AG08395 (cell line): ENCODE data around the gene TCF25.

Experiments
- DNase-seq: peaks from one replicate; pipeline ENCODE4 v3.0.0; 2012; ENCODE audit warnings: mixed read lengths, low spot score

The TCF25 gene

DNA sequence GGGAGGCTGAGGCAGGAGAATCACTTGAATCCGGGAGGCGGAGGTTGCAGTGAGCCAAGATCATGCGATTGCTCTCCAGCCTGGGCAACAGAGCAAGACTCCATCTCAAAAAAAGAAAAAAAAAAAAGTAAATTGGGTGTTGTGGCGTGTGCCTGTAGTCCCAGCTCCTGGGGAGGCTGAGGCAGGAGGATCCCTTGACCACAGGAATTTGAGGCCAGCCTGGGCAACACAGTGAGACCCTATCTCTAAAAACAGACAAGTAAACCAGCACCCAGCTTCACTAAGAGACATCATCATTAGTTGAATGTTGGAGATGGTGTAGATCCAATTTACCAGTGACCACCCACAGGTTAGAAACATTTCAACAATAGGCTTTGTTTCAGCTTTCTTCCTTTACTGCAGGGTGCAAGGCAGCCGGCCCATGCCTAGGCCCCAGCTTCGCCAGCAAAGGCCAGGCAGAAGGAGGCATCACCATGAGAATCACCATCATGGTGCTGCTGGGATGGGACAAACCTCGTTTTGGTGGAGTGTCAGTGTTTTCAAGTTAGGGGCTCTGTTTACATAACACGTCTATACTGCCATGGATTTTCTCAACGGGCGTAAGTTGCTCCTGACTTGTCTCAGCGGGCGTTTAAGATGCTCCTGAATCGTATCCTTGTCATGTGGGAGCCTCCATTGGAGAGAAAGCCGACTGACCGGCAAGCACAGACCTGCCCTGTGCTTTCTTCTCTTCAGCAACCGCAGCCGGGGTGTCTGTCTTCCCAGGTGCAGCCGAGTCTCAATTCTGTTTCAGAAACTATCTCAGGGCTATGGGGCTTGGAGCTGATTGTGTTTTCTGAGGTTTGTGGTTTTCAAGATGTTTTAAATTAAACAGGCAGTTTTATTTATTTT lies 7.3 kb downstream of the TCF25 start:
- DNase-seq: no peak

DNA sequence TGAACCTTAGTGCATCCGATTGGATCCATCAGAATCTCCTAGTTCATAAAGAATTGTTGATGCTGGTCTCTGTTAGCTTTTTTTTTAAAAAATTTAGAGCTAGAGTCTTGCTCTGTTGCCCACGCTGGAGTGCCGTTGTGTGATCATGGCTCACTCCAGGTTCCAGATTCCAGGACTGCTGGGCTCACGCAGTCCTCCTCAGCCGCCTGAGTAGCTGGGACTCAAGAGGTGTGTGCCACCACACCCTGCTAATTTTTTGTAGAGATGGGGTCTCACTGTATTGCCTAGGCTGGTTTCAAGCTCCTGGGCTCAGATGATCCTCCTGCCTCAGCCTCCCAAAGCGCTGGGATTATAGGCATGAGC lies 8.0 kb downstream of the TCF25 start:
- no peak for DNase-seq

DNA sequence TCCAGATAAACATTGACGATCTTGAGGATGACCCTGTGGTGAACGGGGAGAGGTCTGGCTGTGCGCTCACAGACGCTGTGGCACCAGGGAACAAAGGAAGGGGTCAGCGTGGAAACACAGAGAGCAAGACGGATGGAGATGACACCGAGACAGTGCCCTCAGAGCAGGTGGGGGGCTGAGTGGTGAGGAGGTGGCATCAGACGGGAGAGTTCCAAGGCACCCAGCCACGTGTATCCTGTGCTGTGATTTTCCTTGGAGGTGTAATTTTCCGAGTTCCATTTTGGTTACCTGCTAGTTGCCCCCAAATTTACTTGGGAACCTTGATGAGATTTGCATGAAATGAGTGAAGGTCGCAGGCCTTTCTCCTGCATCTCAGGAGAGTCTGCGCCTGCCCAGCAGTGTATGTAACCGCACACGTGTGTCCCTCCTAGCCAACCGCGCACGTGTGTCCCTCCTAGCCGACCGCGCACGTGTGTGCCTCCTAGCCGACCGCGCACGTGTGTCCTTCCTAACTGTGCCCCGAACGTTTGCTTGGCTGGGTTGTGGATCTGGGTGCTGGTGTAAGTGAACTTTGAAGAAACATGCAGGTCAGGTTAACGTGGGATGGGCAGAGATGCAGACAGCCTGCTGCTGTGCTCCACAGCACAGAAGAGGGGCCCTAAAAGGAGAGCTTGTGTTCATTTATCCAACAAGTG lies 10.1 kb downstream of the TCF25 start:
- no peak for DNase-seq

DNA sequence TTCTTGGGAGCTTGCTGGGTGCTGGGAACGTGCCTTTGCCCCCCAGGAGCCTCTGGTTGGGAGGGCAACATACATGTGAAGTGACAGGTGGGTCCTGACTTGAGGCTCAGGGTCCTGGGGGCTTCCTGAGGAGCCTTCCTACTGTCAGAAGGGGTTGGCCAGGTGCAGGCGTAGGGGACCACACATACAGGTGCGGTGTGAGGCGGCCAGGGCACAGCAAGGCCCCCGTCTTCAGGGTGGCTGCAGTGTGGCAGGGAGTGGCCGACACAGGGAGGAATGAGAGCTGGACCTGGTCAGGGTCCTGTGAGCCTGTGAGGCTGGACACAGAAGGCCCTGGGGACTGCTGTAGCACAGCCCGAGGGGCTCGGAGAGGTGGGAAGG lies 10.6 kb downstream of the TCF25 start:
- no peak for DNase-seq

DNA sequence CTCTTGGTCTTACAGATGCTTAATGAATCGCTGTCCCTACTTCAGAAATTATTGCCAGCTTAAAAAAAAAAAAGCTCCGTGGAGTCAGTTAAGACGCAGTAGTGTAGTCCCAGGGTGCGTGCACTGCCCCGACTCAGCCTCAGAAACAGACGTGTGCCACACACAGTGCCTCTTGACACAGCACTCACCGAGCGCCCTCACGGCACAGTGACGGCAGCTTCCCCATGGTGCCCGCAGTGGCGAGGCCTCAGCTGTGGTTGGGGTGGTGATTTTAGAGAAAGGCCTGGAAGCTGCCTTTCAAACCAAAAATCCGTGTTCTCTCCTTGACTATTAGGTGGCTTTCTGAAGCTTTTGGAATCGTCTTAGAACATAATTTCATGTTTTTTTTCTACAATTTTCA lies 13.9 kb downstream of the TCF25 start:
- DNase-seq: no peak

DNA sequence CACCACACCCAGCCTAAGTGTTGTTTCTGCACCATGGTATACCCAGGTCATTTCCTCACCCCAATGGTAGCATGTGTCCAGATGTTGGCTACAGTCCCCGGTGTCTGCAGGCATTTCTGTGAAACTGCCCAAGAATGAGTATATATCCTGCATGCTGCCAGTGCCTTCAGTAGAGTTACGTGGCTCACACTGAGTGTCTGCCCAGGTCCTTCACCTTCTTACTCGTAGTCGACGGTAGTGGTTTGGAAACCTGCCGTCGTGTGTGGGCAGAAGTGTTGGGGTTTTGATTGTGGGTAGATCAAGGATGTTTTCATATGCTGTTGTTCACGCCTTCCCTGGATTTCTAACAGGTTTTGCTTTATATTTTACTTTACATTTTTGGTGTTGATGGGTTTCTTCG lies 16.8 kb downstream of the TCF25 start:
- DNase-seq: no peak

DNA sequence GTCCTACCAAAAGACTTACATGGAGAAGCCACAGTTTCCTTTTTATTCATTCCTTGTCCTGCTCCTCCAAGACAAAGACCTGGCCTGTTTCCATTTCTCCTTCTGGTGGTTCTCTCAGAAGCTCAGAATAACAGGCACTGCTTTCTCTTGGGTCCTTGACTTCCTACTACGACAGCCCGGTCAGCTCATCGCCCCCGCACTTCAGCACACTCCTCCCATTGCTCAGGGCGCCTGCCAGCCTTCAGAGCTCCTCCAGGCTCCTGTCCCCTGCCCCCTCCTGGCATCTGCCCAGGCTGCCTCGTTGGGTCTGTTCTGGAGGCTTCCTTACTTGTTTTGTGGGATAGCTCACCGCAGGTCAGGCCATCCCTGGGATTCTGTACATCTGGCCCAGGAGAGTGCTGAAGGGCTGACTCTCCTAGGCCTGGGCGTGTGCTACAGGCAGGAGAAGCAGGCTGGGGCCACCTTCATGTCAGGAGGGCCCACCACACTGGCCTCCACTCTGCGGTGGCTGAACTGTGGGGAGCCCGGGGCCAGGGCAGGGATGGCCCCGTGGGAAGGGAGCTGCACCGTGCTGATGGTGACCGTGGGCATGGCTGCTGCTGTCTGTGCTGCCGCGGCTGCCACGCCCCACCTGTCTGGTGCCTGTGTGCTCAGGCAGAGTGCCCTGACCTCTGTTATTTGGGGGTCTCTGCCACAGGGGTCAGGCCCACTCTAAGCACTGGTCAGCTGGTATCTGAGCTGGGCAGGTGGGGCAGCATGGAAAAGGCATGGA lies 17.7 kb downstream of the TCF25 start:
- DNase-seq: no peak

DNA sequence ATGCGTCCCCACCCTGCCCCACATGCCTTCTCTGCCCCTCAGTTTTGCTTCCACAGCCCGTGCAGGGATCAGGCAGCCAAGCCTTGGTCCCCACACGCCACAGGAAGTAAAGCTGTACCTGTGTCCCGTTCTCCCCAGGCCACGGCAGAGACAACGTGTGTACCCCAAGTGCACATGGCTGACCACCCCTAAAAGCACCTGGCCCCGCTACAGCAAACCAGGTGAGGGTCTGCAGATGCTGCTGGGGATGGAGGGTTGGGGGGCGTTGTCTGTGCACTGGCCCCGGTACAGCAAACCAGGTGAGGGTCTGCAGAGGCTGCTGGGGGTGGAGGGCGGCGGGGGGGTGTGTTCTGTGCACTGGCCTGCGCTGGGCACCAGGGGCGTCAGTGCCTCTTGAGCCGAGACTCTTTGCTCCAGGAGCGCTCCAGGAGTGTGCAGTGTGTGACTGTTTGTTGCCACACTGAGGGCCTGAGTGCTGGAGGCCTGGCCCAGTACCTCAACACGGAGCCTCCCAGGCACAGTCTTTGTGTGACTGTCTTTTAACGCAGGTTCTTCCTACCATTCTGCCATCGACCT lies 18.8 kb downstream of the TCF25 start:
- no peak for DNase-seq

DNA sequence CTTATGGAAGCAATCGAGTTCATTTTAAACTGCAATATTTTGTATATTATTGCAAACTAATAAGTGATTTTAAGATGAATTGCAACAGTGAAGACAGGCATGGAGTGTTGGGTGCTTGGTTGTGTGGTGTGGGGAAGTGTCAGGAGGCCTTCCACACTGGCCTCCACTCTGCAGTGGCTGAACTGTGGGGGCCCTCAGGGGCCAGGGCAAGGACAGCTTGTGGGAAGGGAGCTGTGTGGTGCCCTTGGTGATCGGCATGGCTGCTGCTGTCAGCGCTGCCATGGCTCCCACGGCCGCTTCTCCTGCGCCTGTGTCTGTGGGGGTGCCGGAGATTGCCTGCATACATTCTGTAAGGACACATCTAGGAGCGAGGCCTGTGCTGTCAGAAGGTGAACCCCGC lies 19.2 kb downstream of the TCF25 start:
- no peak for DNase-seq

DNA sequence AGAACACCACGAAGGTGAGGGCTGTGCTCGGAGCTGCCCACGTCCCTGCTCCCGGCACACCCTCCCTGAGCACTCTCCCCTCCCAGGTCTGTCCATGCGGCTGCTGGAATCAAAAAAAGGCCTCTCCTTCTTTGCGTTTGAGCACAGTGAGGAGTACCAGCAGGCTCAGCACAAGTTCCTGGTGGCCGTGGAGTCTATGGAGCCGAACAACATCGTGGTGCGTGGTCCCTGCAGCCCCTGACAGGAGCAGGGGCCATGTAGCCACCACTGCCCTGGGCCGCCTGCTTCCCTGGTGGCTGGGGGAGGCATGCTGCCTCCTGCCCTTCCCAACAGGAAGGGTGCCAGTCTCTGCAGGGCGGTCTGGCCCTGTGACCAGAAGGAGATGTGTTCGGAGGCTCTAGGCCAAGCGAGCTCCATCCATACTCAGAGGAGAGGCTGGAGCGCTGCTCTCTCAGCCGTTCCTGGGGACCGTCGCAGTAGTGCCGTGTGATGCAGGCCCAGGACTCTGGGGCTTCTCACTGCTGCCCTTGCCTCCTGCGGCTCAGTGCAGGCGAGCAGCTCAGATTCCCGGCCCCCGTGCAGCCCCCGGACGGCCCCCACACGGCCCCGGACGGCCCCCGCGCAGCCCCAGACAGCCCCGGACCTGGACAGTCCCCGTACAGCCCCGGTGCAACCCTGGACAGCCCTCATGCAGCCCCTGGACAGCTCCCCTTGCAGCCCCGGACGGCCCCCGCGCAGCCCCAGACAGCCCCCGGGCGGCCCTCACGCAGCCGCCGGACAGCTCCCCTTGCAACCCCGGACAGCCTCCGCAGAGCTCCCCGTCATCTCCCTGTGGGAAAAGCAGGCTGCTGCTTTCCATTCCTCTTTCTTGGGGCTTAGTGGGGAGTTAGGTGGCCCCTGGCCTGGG lies 20.5 kb downstream of the TCF25 start:
- DNase-seq: no peak

DNA sequence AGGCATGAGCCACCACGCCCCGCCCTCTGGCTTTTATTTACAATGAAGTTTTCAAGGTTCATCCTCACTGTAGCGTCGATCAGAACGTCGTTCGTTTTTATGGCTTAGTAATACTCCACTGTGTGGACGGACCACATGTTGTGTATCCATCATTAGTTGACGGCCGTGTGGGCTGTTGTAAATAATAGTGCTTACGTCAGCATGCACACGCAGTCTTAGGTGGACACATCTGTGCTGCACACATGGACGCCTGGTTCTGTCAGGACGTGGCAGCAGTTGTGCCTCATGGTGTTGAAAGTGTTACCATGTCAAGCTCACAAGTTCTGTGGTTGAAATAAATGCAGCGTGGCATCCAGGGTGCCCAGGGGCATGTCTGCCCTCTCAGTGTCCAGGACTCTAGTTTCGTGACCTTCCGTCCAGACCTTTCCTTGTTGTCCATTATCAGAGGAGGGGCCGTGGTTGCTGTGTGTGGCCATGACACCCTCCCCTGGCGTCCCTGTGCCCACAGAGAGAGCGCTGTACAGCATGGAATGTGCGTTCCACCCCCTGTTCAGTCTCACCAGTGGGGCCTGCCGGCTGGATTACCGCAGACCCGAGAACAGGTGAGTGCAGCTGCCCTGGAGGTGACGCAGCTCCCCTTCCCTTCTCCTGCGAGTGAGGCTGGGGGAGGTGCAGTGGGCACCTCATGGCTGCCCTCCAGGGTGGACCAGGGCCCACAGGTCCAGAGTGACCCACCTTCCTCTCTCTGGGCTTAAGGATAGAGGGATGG lies 22.3 kb downstream of the TCF25 start:
- DNase-seq: no peak

DNA sequence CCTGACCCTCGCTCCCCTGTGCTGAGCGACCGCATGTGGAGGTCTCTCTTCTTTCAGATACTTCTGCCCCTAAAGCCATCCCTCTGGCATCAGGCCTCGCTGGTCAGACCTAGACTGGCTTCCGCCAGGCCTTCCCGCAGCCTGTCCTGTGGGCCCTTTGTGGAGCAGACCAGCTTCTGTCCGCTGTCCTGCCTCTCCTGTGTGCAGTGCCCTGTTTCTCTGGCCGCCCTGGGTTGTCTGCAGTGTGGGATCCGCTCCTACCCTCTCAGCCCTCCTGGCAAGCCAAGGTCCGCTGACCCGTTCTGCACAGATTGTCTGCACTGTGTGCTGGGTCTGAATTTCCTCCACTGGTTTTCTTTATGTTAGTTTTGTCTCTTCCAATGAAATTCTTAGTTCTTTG lies 23.8 kb downstream of the TCF25 start:
- DNase-seq: no peak

DNA sequence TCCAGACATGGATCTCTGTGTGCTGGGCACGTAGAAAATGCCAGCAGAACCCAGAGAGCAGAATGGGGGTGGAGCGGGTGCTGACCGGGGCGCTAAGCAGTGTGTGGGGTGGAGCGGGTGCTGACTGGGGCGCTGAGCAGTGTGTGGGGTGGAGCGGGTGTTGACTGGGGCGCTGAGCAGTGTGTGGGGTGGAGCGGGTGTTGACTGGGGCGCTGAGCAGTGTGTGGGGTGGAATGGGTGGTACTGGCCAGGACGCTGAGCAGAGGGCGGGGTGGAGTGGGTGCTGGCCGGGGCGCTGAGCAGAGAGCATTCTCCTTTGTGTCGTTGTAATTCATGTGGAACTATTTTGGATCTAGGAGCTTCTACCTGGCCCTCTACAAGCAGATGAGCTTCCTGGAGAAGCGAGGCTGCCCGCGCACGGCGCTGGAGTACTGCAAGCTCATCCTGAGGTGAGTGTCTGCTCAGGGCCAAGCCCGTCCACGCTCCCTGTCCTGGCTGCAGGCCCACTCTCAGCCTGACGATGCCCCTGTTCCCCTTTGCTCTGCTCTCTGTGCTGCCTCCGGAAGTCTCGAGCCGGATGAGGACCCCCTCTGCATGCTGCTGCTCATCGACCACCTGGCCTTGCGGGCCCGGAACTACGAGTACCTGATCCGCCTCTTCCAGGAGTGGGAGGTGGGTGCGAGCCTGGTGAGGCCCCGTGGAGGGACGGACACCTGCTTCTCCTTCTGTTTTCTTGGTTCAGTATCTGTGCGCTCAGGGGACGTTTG lies 25.0 kb downstream of the TCF25 start:
- DNase-seq: no peak

DNA sequence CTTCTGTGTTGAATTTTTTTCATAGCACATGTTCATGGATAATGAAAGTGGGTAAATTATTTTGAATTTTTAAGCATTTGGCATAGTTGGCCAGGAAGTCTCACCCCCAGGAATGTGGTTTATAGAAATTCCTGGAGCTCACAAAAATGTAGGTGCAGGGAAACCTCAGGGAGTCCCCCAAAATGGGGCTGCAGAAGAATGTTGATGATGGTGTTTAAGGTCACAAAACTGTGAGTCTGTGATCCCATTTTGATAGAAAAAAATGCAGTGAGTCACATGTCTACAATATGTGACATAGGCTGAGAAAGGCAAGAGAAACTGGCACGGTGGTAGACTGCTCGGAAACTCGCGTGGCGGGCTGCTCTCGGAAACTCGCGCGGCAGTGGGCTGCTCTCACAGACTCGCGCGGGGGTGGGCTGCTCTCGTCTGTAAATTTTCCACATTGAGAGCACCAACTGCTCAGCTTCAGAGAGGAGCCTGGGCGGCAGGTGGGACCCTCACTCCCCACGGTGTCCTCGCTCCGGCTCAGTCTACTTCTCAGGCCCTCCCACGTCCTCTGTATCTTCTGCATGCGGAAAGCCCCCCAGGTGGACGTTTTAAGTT lies 26.6 kb downstream of the TCF25 start:
- DNase-seq: no peak

DNA sequence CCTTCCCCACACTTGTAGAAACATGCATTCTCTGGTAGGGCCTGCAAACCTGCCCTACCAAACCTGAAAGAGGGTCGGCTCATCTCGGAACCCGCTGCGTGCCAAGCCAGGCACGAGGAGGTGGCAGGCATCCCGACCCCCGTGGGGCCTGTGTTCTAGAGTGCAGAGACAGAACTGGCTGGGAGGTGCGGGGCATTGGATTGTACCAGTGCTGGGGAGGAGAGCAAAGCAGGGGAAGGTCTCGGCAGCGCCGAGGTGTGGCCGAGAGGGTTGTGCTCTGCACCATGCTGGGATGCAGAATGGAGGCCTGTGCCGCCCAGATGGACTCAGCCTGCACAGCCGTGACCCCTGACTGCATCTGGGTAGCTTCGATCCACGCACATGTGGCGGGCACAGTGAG lies 27.5 kb downstream of the TCF25 start:
- DNase-seq: no peak

DNA sequence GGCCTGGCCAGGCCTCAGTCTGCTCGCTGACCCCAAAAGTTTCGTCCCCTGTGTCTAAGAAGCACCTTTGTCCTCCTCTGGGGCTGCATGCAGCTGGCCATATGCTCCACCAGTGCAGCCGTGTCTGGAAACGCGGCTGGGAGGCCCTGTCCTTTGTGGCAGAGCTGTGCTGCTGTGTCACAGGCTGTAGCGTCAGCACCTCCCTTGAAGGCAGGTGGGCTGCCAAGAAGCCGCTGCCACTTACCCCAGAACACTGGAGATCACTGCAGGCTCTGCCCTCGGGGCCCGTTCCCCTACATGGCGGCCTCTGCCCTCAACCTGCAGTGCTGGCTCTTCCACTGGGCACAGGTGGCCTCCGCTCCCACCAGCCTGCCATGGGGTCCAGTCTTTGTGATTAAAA lies 29.6 kb downstream of the TCF25 start:
- no peak for DNase-seq

DNA sequence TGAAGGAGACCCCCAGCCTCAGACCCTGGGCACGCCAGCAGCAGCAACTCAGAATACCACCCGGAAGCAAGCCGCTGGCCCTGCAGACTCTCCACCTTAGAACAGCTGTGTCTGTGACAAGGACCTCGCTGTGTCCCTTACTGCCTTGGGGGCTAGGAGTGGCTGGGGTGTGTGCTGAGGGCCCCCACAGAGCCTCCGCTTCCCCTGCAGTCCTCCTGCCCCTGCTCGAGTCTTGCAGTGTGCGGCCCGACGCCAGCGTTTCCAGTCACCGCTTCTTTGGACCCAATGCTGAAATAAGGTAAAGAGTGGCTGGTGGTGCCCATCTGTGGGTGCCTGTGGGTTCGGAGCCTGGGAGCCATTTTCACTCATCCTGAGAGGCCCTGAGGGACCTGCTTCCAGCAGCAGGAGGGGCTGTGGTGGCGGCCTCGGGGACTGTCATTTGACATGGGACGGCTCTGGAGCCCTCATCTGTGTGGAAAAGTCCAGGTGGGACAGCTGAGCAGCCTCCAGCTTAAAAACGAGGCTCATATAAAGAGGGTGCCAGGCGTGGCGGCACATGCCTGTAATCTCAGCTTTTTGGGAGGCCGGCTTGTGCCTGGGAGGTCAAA lies 30.6 kb downstream of the TCF25 start:
- DNase-seq: no peak

DNA sequence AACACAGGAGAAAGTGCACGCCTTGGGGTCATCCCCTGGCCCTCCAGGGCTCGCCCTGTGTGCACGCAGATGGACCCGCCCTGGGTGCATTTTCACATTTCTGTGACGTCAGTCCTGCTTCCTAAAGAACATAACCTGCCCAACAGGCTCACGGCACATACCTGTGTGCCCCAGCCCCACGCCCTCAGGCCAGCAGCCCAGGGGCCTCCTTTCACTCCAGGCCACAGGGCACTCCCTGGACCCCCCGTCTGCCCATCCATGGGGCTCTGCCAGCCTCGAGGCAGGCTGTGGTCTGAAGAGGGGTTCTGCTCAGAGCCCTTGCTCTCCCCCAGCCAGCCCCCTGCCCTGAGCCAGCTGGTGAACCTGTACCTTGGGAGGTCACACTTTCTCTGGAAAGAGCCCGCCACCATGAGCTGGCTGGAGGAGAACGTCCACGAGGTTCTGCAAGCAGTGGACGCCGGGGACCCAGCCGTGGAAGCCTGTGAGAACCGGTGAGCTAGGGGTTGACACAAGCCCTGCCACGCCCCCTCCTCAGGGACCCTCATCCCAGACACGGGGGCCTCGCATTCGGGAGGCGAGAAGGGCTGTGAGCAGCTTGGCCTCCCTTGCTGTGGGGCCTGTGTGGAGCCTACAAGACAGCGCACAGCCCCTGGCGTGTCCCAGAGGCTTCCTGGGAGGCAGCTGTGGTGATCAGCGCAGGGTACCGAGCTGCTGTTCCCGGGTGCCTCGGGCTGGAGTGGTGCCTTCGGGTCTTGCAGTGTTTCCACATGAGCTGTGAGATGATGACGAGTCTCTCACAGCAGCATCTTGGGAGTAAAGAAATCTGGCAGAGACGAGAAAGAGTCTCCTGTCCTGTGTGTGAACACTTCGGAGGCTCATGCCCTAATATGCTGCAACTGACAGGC lies 31.5 kb downstream of the TCF25 start:
- DNase-seq: no peak
